Measurements from ENCODE around the gene PRLHR. TPM values are rescaled to one million over a fixed set of nuclear protein-coding genes. Genes with fewer than 3 reads are reported as not detected.

Gene PRLHR
- total and polyA plus RNA-seq, 10 of the 15 experiments (the other 5 are each of a cell fraction or from before 2014, with no cell fraction given) = not detected

- FAIRE-seq (no peak), DNase-seq (ENCODE audit: low read depth, low spot score) (no peak), ATAC-seq (no peak)
- in situ Hi-C loops (cut with MboI) = no loop called here
- Histone ChIP-seq H4K20me1 (ENCODE audit: control insufficient read depth, insufficient read depth) (no peaks in the 10 kb centered on the region), H3K9ac (ENCODE audit: control insufficient read depth, insufficient read depth, low read length) (no peak overlapping the region), H3K27me3 (replicated peaks in 1 of 2; ENCODE audit: control insufficient read depth in 2 of 2, insufficient read depth in 2 of 2, low read length in 1 of 2) (peaks cover 0 to 3% of the 10 kb centered on the region in 2 experiments; a peak in 1 of 4 replicates), H3K4me3 (no peak overlapping the region), H2AFZ (ENCODE audit: control insufficient read depth, low read depth, low read length) (no peak overlapping the region), H3K4me1 (ENCODE audit: control insufficient read depth, insufficient read depth, low read length) (no peaks in the 10 kb centered on the region), H3K27ac (ENCODE audit: control insufficient read depth, insufficient read depth) (no peak overlapping the region), H3K4me2 (ENCODE audit: control insufficient read depth, insufficient read depth) (no peak overlapping the region), H3K36me3 (ENCODE audit: control insufficient read depth in 2 of 2, insufficient read depth in 2 of 2, low read length in 1 of 2) (no peaks in the 10 kb centered on the region), H3K79me2 (ENCODE audit: control insufficient read depth, insufficient read depth, low read length) (no peaks in the 10 kb centered on the region), H3K9me3 (replicated peaks; ENCODE audit: control insufficient read depth, insufficient read depth, low read length) (no peaks in the 10 kb centered on the region; the same call in 2 of the 3 replicates)
- WGBS (ENCODE audit: insufficient coverage, insufficient replicate concordance, low lambda C conversion rate, missing lambda C conversion rate) = 18% methylated on average over 2 of the region's 2 CpGs
- RAD21 ChIA-PET (ENCODE audit: unreplicated experiment) = no interaction called here
- intact Hi-C loops (cut with micrococcal nuclease; ENCODE audit: unreplicated experiment) = no loop called here
- TF ChIP-seq BCLAF1 (IDR thresholded peaks at IDR 0.05) = no peak
- TF ChIP-seq TAF1 (IDR thresholded peaks at IDR 0.05; ENCODE audit: borderline replicate concordance, low read depth, low read length) = no peak
- TF ChIP-seq MAX (IDR thresholded peaks at IDR 0.05; ENCODE audit: low read depth, low read length) = no peak
- TF ChIP-seq PBX3 (IDR thresholded peaks at IDR 0.05; ENCODE audit: insufficient replicate concordance, low read depth, low read length) = no peak
- no peak for TF ChIP-seq ZZZ3 (IDR thresholded peaks at IDR 0.05; ENCODE audit: control insufficient read depth, insufficient read length, low read depth)
- no peak for TF ChIP-seq EP300 (IDR thresholded peaks at IDR 0.05; ENCODE audit: borderline replicate concordance in 1 of 2, control insufficient read depth in 1 of 2, low read depth in 2 of 2, low read length in 2 of 2)
- no peak for TF ChIP-seq MXI1 (IDR thresholded peaks at IDR 0.05; ENCODE audit: low read depth, low read length)
- TF ChIP-seq EED (IDR thresholded peaks at IDR 0.05; ENCODE audit: low read depth) = no peak
- no peak for TF ChIP-seq SMC3 (IDR thresholded peaks at IDR 0.05; ENCODE audit: borderline replicate concordance, low read length)
- POLR2A ChIA-PET = no interaction called here
- BruUV-seq (replicated peaks) = no TSS peak
- CTCF ChIA-PET = interaction anchor here (1.7 to 1.8 kb wide), 2 partner anchors 9 to 15 kb away, joined by 4 to 7 read pairs; no protein-coding TSS in a partner anchor
- SMC1A ChIA-PET (ENCODE audit: uncharacterized antibody, unreplicated experiment) = interaction anchor here (1.3 to 1.5 kb wide), 2 partner anchors 12 to 18 kb away, joined by 3 to 4 read pairs; no protein-coding TSS in a partner anchor
Measured at GRCh38 chr10:118590334-118590733, 5.1 kb downstream of the PRLHR start.
